Stimulated activated naive CD8-positive, alpha-beta T cell treated with anti-CD3 and anti-CD28 coated beads, Interleukin-15, Interleukin-2, amounts not matched to agents 100 U/mL and 50 U/mL, for 24 hours (primary cell): ENCODE data around the gene FOXN1.
A peak's percentile ranks its signal among the peaks of the same experiment; 100 is the strongest.
"Not testable (repeated sequence)": the region's sequence is repeated elsewhere in the genome, so short reads cannot be mapped to it uniquely, and the experiment has no call there.

ENCODE experiments used
- ATAC-seq: fragments of 150-1000 bp; cut with Tn5 transposase; one replicate; pipeline ENCODE4 v1.10.0; 2021
- DNase-seq: peaks from one replicate; pipeline ENCODE4 v3.0.0; 2021

FOXN1 gene

GRCh38 chr17:28500712-28501379, 5.3 kb upstream of the FOXN1 start:
- ATAC-seq, result peak; percentile 20
- DNase-seq, result no peak

- no peak for ATAC-seq
- DNase-seq, result no peak
Measured at GRCh38 chr17:28501421-28502284, 4.5 kb upstream of the FOXN1 start.

GRCh38 chr17:28503420-28503819, 2.7 kb upstream of the FOXN1 start:
- ATAC-seq, result no peak
- no peak for DNase-seq

GRCh38 chr17:28506763-28507487, 777 bp downstream of the FOXN1 start:
- no peak for ATAC-seq

GRCh38 chr17:28507567-28508203, 1.5 kb downstream of the FOXN1 start:
- ATAC-seq, result no peak
- no peak for DNase-seq

More at GRCh38 chr17:28506763-28507487, 777 bp downstream of the FOXN1 start:
- DNase-seq, result no peak

- DNase-seq (no peak), ATAC-seq (no peak)
Measured at GRCh38 chr17:28508211-28508724, 2.1 kb downstream of the FOXN1 start.

- DNase-seq, result no peak
- no peak for ATAC-seq
Measured at GRCh38 chr17:28509789-28510188, 3.6 kb downstream of the FOXN1 start.

- no peak for ATAC-seq
- DNase-seq, result no peak
Measured at GRCh38 chr17:28511858-28512461, 5.8 kb downstream of the FOXN1 start.

- DNase-seq (no peak), ATAC-seq (no peak)
Measured at GRCh38 chr17:28513476-28513875, 7.3 kb downstream of the FOXN1 start.

- no peak for ATAC-seq
- no peak for DNase-seq
Measured at GRCh38 chr17:28514561-28515002, 8.4 kb downstream of the FOXN1 start.

GRCh38 chr17:28515518-28515917, 9.4 kb downstream of the FOXN1 start:
- ATAC-seq (no peak), DNase-seq (no peak)

GRCh38 chr17:28518132-28518531, 12.0 kb downstream of the FOXN1 start:
- no peak for ATAC-seq
- no peak for DNase-seq

- DNase-seq, result no peak
Measured at GRCh38 chr17:28518578-28518977, 12.4 kb downstream of the FOXN1 start.

GRCh38 chr17:28519236-28519635, 13.1 kb downstream of the FOXN1 start:
- DNase-seq (no peak), ATAC-seq (no peak)

More at GRCh38 chr17:28518578-28518977, 12.4 kb downstream of the FOXN1 start:
- no peak for ATAC-seq

- DNase-seq (no peak), ATAC-seq (no peak)
Measured at GRCh38 chr17:28520687-28521086, 14.5 kb downstream of the FOXN1 start.

- no peak for DNase-seq
- no peak for ATAC-seq
Measured at GRCh38 chr17:28521311-28522085, 15.3 kb downstream of the FOXN1 start.

- ATAC-seq, DNase-seq: not testable (repeated sequence)
Measured at GRCh38 chr17:28522281-28522680, 16.1 kb downstream of the FOXN1 start.

GRCh38 chr17:28523186-28523585, 17.0 kb downstream of the FOXN1 start:
- DNase-seq, result no peak
- ATAC-seq, result no peak

- ATAC-seq, result no peak
Measured at GRCh38 chr17:28523876-28524275, 17.7 kb downstream of the FOXN1 start.

More at GRCh38 chr17:28523876-28524275, 17.7 kb downstream of the FOXN1 start:
- DNase-seq, result no peak
